ENCODE data around the gene NCR3LG1. TPM values are rescaled to one million over a fixed set of nuclear protein-coding genes. Genes with fewer than 3 reads are reported as not detected.

The NCR3LG1 gene
- total RNA-seq, 1 donor from 2014 or later = 4.9 TPM

- H3K27ac Mint-ChIP-seq = no peak overlapping the region
- peaks cover 51% of the 10 kb centered on the region for H3K36me3 Mint-ChIP-seq
- H3K4me1 Mint-ChIP-seq = no peaks in the 10 kb centered on the region
- no peak for TF ChIP-seq CTCF (IDR thresholded peaks at IDR 0.05; ENCODE audit: unreplicated experiment)
- H3K4me3 Mint-ChIP-seq = no peak overlapping the region
- H3K27me3 Mint-ChIP-seq (ENCODE audit: low read depth) = no peaks in the 10 kb centered on the region
- DNase-seq (ENCODE audit: low spot score in 2 of 2, unreplicated experiment in 2 of 2) = no peak
- H3K9me3 Mint-ChIP-seq = peaks cover 40% of the 10 kb centered on the region
Observed at GRCh38 chr11:17376493-17376892, 24.9 kb downstream of the NCR3LG1 start.

GRCh38 chr11:17378655-17379054 is 27.1 kb downstream of the NCR3LG1 start:
- no peak overlapping the region for H3K27ac Mint-ChIP-seq
- H3K27me3 Mint-ChIP-seq (ENCODE audit: low read depth) = no peaks in the 10 kb centered on the region
- TF ChIP-seq CTCF (IDR thresholded peaks at IDR 0.05; ENCODE audit: unreplicated experiment) = no peak
- H3K36me3 Mint-ChIP-seq = peaks cover 33% of the 10 kb centered on the region
- peaks cover 24% of the 10 kb centered on the region for H3K9me3 Mint-ChIP-seq
- DNase-seq (ENCODE audit: low spot score in 2 of 2, unreplicated experiment in 2 of 2) = no peak
- H3K4me3 Mint-ChIP-seq = no peak overlapping the region
- H3K4me1 Mint-ChIP-seq = no peaks in the 10 kb centered on the region

GRCh38 chr11:17379383-17380180 is 28.0 kb downstream of the NCR3LG1 start:
- TF ChIP-seq CTCF (IDR thresholded peaks at IDR 0.05; ENCODE audit: unreplicated experiment) = no peak
- no peak overlapping the region for H3K27ac Mint-ChIP-seq

GRCh38 chr11:17381156-17381555 is 29.6 kb downstream of the NCR3LG1 start:
- no peak for TF ChIP-seq CTCF (IDR thresholded peaks at IDR 0.05; ENCODE audit: unreplicated experiment)

More at GRCh38 chr11:17379383-17380180, 28.0 kb downstream of the NCR3LG1 start:
- DNase-seq (ENCODE audit: low spot score in 2 of 2, unreplicated experiment in 2 of 2) = no peak
- H3K4me3 Mint-ChIP-seq = no peak overlapping the region
- peaks cover 2% of the 10 kb centered on the region for H3K27me3 Mint-ChIP-seq (ENCODE audit: low read depth)
- H3K9me3 Mint-ChIP-seq = peaks cover 20% of the 10 kb centered on the region
- peaks cover 28% of the 10 kb centered on the region for H3K36me3 Mint-ChIP-seq
- no peaks in the 10 kb centered on the region for H3K4me1 Mint-ChIP-seq

GRCh38 chr11:17382046-17382728 is 30.6 kb downstream of the NCR3LG1 start:
- Mint-ChIP-seq H3K36me3 (peaks cover 18% of the 10 kb centered on the region), H3K9me3 (peaks cover 12% of the 10 kb centered on the region), H3K27ac (no peak overlapping the region), H3K4me1 (no peaks in the 10 kb centered on the region), H3K27me3 (ENCODE audit: low read depth) (peaks cover 12% of the 10 kb centered on the region), H3K4me3 (no peak overlapping the region)
- TF ChIP-seq CTCF (IDR thresholded peaks at IDR 0.05; ENCODE audit: unreplicated experiment) = no peak
- DNase-seq (ENCODE audit: low spot score in 2 of 2, unreplicated experiment in 2 of 2) = no peak

More at GRCh38 chr11:17381156-17381555, 29.6 kb downstream of the NCR3LG1 start:
- DNase-seq (ENCODE audit: low spot score in 2 of 2, unreplicated experiment in 2 of 2) = no peak
- Mint-ChIP-seq H3K9me3 (peaks cover 14% of the 10 kb centered on the region), H3K27ac (no peak overlapping the region), H3K36me3 (peaks cover 21% of the 10 kb centered on the region), H3K4me1 (no peaks in the 10 kb centered on the region), H3K4me3 (no peak overlapping the region), H3K27me3 (ENCODE audit: low read depth) (peaks cover 9% of the 10 kb centered on the region)

All from mesothelial cell of epicardium (in vitro differentiated cells).